ENCODE data around the gene SLC5A2.
"Not testable (repeated sequence)": the region's sequence is repeated elsewhere in the genome, so short reads cannot be mapped to it uniquely, and the experiment has no call there.

SLC5A2 gene

DNA sequence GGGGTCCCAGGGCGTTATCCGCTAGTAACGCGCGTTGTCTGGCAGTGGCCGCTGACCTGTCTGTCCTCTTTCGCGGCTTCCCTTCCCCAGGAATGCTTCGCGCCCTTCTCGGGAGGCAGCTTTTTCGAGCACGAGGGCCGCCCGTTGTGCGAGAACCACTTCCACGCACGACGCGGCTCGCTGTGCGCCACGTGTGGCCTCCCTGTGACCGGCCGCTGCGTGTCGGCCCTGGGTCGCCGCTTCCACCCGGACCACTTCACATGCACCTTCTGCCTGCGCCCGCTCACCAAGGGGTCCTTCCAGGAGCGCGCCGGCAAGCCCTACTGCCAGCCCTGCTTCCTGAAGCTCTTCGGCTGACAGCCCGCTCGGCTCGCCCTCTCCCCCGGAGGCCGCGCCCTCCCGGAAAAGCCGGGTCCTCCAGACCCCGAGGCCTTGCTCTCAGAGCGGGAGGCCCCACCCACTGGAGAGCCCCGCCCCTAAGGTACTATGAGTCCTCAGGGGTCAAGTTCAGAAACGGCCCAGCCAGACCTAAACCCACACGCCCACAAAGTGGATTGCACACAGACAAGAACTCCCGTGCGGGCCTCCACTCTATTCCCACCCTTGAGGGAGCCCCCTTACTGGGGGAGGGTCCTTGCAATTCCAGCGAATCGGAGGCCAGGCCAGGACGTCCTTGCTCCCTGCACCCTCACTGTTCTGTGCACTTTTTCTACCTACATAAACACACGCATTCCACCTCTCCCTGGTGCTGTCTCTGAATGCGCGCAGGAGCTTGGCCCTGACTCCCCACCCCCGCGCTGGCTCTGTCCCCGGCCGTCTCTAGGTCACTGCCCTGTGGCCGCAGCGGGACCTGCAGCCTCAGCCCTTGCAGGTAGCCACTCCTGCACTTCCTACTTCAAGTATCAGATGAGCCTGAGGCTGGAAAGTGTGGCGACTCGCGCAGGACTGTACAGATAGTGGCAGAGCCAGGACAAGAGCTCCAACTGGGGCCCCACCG lies 5.4 kb upstream of the SLC5A2 start:
- no peak for DNase-seq

DNA sequence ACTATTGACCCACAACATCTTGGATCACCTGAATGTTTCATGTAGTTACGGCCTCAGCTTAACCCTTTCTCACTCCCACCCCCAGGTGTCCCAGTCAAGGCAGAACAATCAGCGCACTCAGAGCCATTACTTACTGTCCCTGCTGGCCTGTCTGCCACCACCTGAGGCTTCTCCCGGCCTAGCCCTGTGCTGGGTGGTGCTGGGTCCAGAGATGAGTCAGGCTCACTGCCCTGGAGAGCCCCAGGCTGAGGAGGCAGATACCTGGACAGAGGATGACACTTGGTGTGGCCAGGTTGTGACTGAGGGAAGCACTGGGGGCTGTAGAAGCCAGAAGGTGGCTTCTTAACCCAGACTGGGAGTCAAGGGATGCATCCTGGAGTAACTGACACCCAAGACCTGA lies 4.0 kb upstream of the SLC5A2 start:
- no peak for DNase-seq

GRCh38 chr16:31479751-31480150 lies 3.2 kb upstream of the SLC5A2 start:
- no peak for DNase-seq

DNA sequence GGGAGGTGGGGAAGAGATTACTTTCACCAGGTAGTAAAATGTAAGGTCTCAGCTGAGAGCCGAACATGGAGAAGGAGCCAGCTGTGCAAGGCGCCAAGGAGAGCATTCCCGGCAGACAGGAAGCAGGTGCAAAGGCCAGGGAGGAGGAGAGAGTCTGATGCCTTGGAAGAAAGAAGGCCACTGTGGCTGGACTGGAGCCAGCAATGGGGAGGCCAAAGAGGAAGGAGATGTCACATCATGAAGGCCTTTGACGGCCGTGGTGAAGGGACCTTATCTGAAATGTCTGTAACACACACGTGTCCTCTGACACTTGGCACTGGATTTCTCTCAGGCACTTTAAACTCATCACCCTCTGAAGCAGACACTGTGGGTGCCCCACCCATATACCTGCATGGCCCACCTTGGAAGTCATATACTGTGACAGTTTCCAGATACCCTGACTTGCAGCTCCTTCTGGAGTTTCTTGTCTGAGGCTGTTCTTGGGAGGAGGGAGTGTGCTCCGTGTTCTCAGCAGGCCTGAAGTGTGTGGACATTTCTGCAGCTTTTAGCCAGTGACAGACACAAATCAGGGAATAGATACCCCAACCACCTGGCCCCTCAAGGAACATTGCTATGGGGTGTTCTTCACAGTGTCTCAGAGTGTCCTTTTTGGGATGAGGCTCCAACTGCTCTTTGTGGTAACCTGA lies 1.9 kb upstream of the SLC5A2 start:
- no peak for DNase-seq

DNA sequence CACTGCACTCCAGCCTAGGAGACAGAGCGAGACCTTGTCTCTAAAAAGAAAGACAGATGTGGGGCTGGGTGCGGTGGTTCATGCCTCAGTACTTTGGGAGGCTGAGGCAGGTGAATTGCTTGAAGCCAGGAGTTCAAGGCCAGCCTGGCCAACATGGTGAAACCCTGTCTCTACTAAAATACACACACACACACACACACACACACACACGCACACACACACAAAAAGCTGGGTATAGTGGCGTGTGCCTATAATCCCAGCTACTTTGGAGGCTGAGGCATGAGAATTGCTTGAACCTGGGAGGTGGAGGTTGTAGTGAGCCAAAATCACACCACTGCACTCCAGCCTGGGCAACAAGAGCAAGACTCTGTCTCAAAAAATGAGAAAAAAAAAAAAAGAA lies 1.1 kb downstream of the SLC5A2 start:
- DNase-seq = not testable (repeated sequence)

- DNase-seq = no peak
These were observed 1.7 kb downstream of the SLC5A2 start for GRCh38 chr16:31484491-31485171.

DNA sequence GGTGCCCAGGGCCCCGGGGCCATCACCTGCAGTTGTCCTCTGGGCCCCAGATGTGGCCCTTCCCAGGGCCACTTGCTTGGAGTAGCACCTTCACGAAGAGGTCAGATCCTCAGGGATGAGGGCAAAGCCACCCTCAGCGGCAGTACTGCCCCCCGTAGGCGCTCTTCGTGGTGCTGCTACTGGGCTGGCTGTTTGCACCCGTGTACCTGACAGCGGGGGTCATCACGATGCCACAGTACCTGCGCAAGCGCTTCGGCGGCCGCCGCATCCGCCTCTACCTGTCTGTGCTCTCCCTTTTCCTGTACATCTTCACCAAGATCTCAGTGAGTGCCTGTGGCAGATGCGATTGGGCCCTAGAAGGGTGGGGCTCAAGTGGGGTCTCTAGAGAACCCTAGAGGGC lies 2.6 kb downstream of the SLC5A2 start:
- DNase-seq = no peak

- no peak for DNase-seq
These were observed 3.1 kb downstream of the SLC5A2 start for GRCh38 chr16:31486045-31486444.

GRCh38 chr16:31487071-31487719 lies 4.3 kb downstream of the SLC5A2 start:
- DNase-seq = no peak

GRCh38 chr16:31487720-31488467 lies 5.0 kb downstream of the SLC5A2 start:
- DNase-seq = peak; percentile 19

DNA sequence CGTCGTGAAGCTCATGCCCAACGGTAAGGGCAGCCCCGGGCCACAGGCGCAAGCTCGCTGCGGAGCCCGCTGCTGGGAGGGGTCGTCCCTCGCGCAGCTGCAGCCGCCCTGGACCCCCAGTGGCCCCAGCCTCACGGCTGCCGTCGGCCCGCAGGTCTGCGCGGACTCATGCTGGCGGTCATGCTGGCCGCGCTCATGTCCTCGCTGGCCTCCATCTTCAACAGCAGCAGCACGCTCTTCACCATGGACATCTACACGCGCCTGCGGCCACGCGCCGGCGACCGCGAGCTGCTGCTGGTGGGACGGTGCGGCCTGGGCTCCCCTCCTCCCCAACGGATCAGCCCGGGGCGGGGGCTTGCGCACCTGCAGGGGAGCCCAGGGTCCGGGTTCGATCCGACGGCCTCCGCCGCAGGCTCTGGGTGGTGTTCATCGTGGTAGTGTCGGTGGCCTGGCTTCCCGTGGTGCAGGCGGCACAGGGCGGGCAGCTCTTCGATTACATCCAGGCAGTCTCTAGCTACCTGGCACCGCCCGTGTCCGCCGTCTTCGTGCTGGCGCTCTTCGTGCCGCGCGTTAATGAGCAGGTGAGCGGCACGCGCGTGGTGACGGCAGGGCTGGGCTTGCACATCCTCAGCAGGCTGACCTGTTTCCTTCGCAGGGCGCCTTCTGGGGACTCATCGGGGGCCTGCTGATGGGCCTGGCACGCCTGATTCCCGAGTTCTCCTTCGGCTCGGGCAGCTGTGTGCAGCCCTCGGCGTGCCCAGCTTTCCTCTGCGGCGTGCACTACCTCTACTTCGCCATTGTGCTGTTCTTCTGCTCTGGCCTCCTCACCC lies 5.8 kb downstream of the SLC5A2 start:
- no peak for DNase-seq

DNA sequence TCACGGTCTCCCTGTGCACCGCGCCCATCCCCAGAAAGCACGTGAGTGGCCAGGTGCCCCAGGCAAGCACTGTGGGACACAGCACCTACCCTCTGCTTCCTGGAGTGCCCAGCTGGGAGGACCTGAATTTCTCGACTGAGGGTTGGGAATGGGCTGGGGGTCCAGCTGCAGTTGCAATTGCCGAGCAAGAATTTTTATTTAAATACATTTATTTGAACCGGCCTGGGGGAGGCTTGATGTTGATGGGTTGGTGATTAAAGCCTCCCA lies 6.3 kb downstream of the SLC5A2 start:
- no peak for DNase-seq

GRCh38 chr16:31489616-31490584 lies 7.0 kb downstream of the SLC5A2 start:
- DNase-seq = no peak

DNA sequence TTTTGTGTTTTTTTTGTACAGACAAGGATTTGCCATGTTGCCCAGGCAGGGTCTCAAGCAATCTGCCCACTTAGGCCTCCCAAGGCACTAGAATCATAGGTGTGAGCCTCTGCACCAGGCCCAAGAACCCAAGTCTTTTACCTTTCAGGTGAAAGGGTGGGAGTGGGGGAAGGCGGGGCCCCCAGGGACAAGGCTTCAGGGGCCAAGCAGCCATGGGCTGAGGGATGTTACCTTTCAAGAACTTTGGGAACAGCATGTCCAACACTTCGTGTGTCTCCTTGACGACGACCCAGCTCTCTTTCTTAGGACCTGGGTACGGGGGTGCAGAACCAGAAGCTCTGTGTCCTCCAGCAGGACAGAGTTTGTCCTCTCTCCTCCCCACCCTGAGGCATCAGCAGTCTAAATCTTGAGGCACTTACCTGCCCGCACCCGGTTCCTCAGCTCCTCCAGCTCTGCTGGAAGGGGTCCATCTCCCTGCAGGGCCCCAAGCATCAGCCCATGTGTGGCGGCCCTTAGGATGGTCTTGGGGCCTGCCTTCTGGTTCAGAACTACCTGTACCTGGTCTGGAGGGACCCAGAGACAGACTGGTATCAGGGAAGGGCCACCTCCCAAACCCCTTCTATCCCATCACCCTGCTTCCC lies 9.0 kb downstream of the SLC5A2 start:
- DNase-seq = no peak

DNA sequence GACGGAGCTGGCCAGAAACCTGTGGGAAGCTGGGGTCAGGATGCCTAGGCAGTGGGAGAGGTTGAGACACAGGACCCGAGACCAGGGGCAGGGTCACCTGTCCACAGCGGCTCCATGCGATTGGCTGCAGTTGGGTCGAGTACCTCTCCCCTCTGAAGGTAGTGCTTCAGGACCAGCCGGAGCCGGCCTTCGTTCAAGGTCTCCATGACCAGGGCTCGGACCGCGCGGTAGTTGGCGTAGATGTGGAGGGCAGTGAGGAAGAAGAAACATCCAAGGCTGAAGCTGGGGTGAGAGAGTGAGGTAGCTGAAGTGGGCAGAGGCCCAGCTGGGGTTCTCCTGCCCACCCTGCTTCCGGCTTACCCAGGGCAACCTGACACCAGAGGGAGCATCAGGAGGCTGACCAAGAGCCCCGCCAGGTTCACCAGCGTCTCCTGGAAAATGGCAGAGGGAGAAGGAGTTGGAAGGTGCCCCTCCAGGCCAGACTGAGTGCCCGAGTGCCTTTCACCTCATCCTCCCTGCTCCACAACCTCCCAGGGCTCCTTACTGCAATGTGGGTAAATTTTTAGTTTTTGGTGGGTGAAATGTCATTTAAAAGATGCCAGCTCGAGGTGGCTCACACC lies 10.7 kb downstream of the SLC5A2 start:
- no peak for DNase-seq

GRCh38 chr16:31496670-31497069 lies 13.7 kb downstream of the SLC5A2 start:
- no peak for DNase-seq

GRCh38 chr16:31498493-31498892 lies 15.6 kb downstream of the SLC5A2 start:
- DNase-seq = no peak

GRCh38 chr16:31499928-31500327 lies 17.0 kb downstream of the SLC5A2 start:
- no peak for DNase-seq

DNA sequence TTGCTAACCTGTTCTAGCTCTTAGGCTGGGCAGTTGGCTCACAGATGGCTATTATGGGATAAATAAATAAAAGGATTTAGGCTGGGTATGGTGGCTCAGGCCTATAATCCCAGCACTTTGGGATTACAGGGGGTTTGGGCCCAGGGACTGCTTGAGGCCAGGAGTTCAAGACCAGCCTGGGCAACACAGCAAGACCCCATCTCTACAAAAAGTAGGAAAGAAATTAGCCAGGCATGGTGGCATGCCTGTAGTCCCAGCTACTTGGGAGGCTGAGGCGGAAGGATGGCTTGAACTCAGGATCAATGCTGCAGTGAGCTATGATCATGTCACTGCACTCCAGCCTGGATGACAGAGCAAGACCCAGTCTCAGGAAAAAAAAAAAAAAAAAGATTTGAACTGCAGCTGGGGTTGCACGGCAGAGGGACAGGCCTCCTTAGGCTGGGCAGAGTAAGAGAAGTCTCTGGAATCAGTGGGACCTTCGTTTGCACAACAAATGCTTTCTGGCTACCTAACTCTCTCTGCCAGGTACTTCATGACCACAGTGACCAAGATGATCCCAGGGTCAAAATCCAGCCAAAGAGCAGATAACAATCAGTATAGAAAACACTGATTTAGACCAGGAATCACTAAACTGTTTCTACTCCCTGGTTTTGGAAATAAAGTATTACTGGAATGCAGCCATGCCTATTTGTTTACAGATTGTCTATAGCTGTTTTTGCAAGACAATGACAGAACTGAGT lies 18.5 kb downstream of the SLC5A2 start:
- DNase-seq = no peak
